GM12872 (cell line): ENCODE measurements around the gene IGF1R.

Experiments
- TF ChIP-seq, protein P1 (sequence below): IDR thresholded peaks from 3 replicates; pipeline ENCODE4 v1.5.1; 2011; ENCODE audit warnings: low read depth, mild to moderate bottlenecking, low read length, moderate library complexity; ENCODE audit not compliant: insufficient read depth

IGF1R gene

DNA sequence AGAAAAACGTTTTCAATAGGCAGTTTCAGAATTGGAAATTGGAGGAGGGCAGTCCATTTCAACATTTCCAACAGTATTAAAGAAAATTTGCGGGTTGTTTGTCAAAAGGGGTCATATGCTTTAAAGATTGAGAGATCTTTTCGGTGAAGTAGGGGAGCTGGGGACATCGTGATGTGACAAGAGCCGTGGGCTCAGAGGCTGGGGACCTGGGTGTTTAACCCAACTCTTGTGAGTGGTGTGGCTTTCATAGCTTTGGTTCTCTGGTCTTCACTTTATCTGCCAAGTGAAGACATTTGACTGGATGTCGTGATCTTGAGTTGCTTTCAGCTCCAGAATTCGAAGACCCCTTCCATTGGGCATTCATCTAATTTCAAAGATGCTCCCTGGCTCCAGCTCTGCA lies 226.0 kb downstream of the IGF1R start:
- TF ChIP-seq, protein P1, sequence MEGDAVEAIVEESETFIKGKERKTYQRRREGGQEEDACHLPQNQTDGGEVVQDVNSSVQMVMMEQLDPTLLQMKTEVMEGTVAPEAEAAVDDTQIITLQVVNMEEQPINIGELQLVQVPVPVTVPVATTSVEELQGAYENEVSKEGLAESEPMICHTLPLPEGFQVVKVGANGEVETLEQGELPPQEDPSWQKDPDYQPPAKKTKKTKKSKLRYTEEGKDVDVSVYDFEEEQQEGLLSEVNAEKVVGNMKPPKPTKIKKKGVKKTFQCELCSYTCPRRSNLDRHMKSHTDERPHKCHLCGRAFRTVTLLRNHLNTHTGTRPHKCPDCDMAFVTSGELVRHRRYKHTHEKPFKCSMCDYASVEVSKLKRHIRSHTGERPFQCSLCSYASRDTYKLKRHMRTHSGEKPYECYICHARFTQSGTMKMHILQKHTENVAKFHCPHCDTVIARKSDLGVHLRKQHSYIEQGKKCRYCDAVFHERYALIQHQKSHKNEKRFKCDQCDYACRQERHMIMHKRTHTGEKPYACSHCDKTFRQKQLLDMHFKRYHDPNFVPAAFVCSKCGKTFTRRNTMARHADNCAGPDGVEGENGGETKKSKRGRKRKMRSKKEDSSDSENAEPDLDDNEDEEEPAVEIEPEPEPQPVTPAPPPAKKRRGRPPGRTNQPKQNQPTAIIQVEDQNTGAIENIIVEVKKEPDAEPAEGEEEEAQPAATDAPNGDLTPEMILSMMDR = no peak

DNA sequence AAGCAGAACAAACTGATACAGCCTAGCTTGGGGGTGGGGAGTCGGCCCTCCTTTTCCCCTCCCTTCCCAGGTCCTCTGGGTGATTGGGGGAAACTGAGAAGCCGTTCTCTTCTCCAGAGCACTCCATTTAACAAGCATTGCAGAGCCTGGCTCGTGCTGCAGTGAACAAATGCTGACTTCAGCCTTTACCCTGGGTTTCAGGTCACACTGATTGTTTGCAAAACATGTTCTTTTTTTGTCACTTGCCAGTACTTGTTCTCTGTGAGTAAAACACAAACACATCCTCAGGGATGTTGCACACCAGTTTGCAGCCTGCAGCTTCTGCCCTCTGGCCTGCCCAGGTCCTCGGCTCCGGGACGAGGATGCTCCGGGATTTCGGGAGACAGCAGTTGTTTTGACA lies 226.4 kb downstream of the IGF1R start:
- TF ChIP-seq, protein P1 = no peak

- TF ChIP-seq, protein P1 = no peak
Measured at GRCh38 chr15:98875309-98875708, 227.0 kb downstream of the IGF1R start.

DNA sequence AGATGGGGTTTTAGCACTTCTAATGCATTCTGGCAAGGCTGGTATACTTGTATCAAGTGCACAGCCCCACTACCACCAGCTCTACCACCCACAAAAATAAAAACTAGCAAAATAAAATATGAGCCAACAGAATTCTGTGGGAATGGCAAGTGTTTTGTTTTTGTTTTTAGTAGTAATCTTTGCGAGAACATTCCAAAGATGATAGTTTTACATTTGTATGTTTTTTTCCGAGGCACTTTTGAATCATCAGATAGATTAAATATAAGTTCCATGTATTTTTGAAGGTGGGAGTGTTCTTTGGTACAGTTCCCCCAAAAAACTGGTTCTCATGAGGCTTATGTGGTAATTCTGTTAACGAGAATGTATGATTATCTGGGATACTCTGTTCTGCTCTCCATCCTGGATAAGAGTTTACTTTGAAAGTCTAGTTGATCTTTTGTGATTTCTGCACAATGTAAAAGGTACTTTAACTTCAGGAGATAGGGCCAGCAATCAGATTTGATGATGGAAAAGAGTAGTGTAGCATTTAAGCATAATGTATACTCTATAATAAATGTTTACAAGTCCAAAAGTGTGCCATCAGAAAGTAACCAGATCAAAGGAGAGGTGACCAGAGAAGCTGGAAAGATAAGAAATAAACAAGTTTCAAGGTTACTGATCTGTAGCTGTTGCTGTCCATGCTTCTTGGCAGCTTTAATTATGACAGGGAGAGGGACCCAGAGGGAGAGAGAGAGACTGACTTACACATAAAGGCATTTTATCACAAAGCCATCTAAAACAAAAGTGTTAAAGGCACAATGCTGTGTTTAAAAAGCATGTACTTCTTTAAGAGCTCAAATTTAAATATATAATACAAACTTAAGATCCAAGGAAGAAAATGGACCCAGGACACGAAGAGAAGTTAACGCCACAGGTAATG lies 228.4 kb downstream of the IGF1R start:
- TF ChIP-seq, protein P1 = no peak

DNA sequence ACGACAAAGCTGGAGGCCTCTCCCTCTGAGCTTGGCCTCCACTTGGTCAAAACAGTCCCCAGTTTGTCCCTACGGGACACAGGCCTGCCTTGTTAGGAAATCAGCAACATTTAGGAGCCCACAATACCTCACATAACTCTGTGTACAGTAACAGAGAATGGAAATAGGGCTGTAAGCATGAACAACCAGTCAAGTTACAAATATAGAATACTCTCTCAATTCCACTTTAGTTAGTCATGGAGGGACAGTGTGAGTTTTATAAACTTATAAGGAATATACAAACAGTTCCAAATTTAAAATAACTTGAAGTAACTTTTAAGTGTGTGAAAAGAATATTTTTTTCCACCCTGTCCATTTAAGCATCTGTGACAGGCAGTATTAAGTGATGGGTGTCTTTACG lies 229.8 kb downstream of the IGF1R start:
- TF ChIP-seq, protein P1 = no peak

DNA sequence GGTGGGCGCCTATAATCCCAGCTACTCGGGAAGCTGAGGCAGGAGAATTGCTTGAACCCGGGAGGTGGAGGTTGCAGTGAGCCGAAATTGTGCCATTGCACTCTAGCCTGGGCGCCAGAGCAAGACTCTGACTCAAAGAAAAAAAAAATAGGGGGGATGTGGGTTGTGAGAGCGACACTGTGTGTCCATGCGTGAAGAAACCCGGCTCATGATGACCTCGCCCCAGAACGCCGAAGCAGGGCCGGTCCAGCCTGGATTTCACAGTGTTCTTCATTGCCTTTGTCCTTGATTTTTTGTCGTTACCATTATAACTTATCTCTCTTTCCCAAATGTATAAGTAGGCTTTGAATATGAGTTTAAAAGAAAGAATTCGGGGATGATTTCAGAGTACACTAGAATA lies 230.5 kb downstream of the IGF1R start:
- TF ChIP-seq, protein P1 = no peak

DNA sequence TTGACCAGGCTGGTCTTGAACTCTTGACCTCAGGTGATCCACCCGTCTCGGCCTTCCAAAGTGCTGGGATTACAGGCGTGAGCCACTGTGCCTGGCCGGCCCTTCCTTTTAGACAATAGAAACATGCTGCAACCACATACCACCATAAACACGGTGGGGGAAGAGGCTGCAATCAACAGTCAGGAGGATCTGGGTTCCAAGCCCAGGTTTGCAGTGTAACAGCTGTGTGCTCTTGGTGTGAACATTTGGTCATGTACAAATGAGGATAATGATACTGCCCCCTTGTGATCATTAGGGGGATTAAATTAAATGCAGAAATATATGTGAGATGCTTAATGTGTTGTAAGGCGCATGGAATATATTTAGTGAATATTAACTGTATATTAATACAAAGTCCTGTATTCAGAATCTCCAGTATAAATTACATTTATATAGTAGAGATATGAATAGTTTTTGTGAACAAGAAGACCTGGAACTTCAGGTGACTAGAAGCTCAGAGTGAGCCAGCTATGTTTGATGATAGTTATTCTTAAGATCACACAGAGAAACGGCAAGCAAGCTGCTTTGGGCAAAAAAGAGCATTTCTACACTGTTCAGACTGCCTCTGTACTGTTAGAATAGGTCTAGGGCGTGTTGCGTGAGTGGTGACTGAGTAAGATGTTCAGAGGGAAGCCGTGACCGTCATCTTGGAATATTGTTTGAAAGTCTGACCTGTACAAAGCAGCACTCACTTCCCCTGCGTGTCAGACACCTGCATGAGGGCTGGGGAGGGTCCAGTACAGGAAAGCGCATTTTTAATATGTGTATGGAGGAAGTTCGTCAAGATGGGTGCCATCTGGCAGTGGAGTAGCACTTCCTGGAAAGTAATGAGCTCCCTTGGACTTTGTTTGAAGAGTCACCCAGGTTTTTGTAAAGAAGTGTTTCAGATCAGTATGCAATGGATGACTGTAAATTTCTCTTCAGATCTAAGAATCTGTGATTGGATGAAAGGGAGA lies 233.5 kb downstream of the IGF1R start:
- TF ChIP-seq, protein P1 = peak; percentile 33; the same call in 2 of the 3 replicates
